ENCODE measurements around the gene IGSF8.

Gene IGSF8

GRCh38 chr1:160101037-160101716 lies 2.8 kb upstream of the IGSF8 start:
- Histone ChIP-seq H3K9me3 (ENCODE audit: control insufficient read depth, low read depth, low read length) (no peaks in the 10 kb centered on the region), H3K27ac (ENCODE audit: low read length) (no peak overlapping the region), H3K9ac (ENCODE audit: low read length) (no peak overlapping the region), H3K4me3 (ENCODE audit: low read length) (no peak overlapping the region), H3K36me3 (ENCODE audit: control insufficient read depth, low read depth, low read length) (no peaks in the 10 kb centered on the region), H3K4me1 (ENCODE audit: control insufficient read depth, low read depth, low read length) (peaks cover 35% of the 10 kb centered on the region), H3K27me3 (ENCODE audit: control insufficient read depth, insufficient read depth, low read length) (peaks cover 7% of the 10 kb centered on the region)

GRCh38 chr1:160099716-160100375 lies 1.4 kb upstream of the IGSF8 start:
- Histone ChIP-seq H3K27ac (ENCODE audit: low read length) (no peak overlapping the region), H3K9ac (ENCODE audit: low read length) (no peak overlapping the region), H3K9me3 (ENCODE audit: control insufficient read depth, low read depth, low read length) (no peaks in the 10 kb centered on the region), H3K27me3 (ENCODE audit: control insufficient read depth, insufficient read depth, low read length) (peaks cover 7% of the 10 kb centered on the region), H3K4me1 (ENCODE audit: control insufficient read depth, low read depth, low read length) (peaks cover 47% of the 10 kb centered on the region), H3K4me3 (ENCODE audit: low read length) (no peak overlapping the region), H3K36me3 (ENCODE audit: control insufficient read depth, low read depth, low read length) (no peaks in the 10 kb centered on the region)

GRCh38 chr1:160098852-160099561 lies 588 bp upstream of the IGSF8 start:
- H3K27ac ChIP-seq (ENCODE audit: low read length) = no peak overlapping the region
- H3K36me3 ChIP-seq (ENCODE audit: control insufficient read depth, low read depth, low read length) = no peaks in the 10 kb centered on the region
- H3K9me3 ChIP-seq (ENCODE audit: control insufficient read depth, low read depth, low read length) = no peaks in the 10 kb centered on the region
- peaks cover 7% of the 10 kb centered on the region for H3K27me3 ChIP-seq (ENCODE audit: control insufficient read depth, insufficient read depth, low read length)
- H3K9ac ChIP-seq (ENCODE audit: low read length) = no peak overlapping the region
- H3K4me3 ChIP-seq (ENCODE audit: low read length) = peak overlapping the region; percentile 56
- peaks cover 40% of the 10 kb centered on the region for H3K4me1 ChIP-seq (ENCODE audit: control insufficient read depth, low read depth, low read length)

DNA sequence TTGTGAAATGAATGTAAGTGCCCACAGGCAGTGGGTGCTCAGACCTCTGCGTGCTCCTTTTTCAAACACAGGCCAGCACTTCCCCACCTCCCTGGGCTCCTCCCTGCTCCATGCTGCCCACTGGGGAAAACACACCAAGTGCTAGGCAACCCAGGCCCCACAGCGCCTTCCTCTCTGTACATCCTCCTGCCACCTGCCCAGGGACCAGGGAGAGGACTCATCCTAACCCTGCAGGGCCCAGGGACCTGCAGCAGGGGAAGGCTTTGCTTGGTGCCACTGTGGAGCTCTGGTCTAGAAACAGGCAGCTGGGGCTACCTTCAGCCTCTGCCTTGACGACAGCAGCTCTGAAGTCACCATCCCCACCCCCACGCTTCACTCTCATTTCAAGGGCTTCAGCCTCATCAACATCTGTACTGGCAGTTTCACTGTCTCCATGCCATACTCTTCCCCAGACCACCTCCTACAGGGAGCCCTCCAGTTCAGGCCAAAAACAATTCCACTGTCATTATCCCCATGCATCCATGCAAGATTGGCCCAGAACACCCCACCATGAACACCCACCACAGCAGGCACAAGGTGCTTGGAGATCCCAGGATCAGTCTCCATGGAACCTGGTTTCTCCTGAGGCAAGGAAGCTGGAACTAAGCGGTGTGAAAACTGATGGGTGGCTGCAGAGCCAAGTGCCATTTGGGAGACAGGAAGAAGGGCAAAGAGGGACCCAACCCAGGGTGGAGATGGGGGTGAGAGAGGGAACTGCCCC lies 1.1 kb downstream of the IGSF8 start:
- H3K36me3 ChIP-seq (ENCODE audit: control insufficient read depth, low read depth, low read length) = peaks cover 8% of the 10 kb centered on the region
- H3K4me3 ChIP-seq (ENCODE audit: low read length) = peak overlapping the region; percentile 72
- peak overlapping the region; percentile 32 for H3K9ac ChIP-seq (ENCODE audit: low read length)
- no peak overlapping the region for H3K27ac ChIP-seq (ENCODE audit: low read length)
- H3K9me3 ChIP-seq (ENCODE audit: control insufficient read depth, low read depth, low read length) = no peaks in the 10 kb centered on the region
- H3K4me1 ChIP-seq (ENCODE audit: control insufficient read depth, low read depth, low read length) = peaks cover 37% of the 10 kb centered on the region
- H3K27me3 ChIP-seq (ENCODE audit: control insufficient read depth, insufficient read depth, low read length) = peaks cover 7% of the 10 kb centered on the region

DNA sequence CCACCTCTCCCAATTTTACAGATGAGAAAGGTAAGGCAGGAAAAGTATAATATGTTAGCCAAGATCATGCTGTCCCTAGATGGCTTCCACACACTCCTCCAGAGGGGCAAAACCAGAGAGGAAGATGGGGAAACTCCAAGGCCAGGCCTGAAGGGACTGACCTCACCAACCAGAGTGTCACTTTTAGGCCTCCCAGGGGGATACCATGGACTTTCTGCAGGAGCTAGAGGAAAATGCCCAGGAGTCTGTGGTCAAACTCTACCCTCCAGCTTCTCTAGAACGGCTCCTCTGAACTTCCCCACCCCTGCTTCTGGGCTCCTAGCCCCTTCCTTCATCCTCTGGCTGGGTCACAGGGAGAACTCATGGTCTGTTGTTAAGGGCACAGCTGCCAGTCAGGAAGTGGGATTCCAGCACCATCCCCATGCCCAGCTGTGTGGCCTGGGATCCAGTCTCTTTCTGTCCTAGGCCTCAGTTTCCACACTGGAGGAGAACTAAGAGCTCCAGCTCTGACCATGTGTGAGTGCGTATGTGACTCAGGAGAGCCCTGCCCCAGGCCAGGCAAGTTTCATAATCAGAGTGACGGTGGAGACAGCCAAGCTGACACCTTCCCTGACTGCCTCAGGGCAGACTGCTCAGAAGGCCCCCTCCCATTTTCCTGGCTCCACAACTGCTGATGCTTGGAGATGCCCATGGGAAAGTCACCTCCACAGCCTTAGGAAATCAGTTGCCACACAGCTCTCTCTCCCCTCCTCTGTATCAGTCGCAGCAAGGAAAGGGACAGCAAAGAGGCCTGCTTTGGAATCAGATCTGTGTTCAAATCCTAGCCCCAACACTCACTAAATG lies 1.9 kb downstream of the IGSF8 start:
- H3K4me3 ChIP-seq (ENCODE audit: low read length) = peak overlapping the region; percentile 72

DNA sequence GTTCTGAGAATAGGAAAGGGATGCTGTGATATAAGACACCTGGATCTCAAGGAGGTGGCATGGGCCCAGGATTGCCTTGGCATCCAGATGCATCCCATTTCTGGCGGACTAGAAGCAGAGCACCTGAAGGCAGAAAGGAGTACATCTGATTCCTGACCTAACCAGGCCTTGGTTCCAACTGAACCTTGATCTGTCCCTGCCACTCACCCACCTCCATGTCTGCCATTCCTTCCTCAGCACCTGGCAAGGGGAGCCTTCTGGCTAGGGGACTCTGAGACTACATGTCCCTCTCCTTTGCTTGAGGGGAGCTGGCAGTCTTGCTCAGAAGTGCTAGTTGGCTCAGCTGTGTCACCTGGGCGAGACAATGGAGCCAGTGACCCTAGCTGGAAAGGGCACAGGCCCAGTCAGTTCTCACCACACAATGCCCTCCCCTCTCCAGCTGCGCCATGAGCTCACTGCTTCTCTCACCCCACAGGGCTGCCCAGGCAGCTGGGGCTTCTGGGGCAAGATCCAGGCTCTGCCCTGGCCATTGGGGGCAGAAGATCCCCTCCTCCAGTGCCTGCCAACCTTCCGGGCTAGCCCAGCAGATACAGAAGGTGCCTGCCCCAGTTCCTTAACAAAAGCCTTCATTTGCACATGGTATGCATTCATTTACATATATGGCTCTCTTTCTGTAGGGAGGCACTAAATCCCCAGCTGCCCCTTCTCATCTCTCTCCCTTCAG lies 2.9 kb downstream of the IGSF8 start:
- Histone ChIP-seq H3K4me3 (ENCODE audit: low read length) (peak overlapping the region; percentile 72), H3K4me1 (ENCODE audit: control insufficient read depth, low read depth, low read length) (peaks cover 34% of the 10 kb centered on the region), H3K9ac (ENCODE audit: low read length) (peak overlapping the region; percentile 44), H3K9me3 (ENCODE audit: control insufficient read depth, low read depth, low read length) (no peaks in the 10 kb centered on the region), H3K36me3 (ENCODE audit: control insufficient read depth, low read depth, low read length) (peaks cover 15% of the 10 kb centered on the region), H3K27me3 (ENCODE audit: control insufficient read depth, insufficient read depth, low read length) (peaks cover 7% of the 10 kb centered on the region), H3K27ac (ENCODE audit: low read length) (peak overlapping the region; percentile 59)

More for the DNA sequence above, 1.9 kb downstream of the IGSF8 start:
- H3K27ac ChIP-seq (ENCODE audit: low read length) = peak overlapping the region; percentile 59
- peak overlapping the region; percentile 7 for H3K9ac ChIP-seq (ENCODE audit: low read length)
- peaks cover 37% of the 10 kb centered on the region for H3K4me1 ChIP-seq (ENCODE audit: control insufficient read depth, low read depth, low read length)
- H3K36me3 ChIP-seq (ENCODE audit: control insufficient read depth, low read depth, low read length) = peaks cover 13% of the 10 kb centered on the region
- H3K27me3 ChIP-seq (ENCODE audit: control insufficient read depth, insufficient read depth, low read length) = peaks cover 7% of the 10 kb centered on the region
- H3K9me3 ChIP-seq (ENCODE audit: control insufficient read depth, low read depth, low read length) = no peaks in the 10 kb centered on the region

GRCh38 chr1:160094806-160095205 lies 3.6 kb downstream of the IGSF8 start:
- H3K36me3 ChIP-seq (ENCODE audit: control insufficient read depth, low read depth, low read length) = peaks cover 18% of the 10 kb centered on the region

GRCh38 chr1:160094291-160094625 lies 4.2 kb downstream of the IGSF8 start:
- no peaks in the 10 kb centered on the region for H3K9me3 ChIP-seq (ENCODE audit: control insufficient read depth, low read depth, low read length)
- peaks cover under 1% of the 10 kb centered on the region for H3K27me3 ChIP-seq (ENCODE audit: control insufficient read depth, insufficient read depth, low read length)
- peaks cover 31% of the 10 kb centered on the region for H3K4me1 ChIP-seq (ENCODE audit: control insufficient read depth, low read depth, low read length)
- H3K4me3 ChIP-seq (ENCODE audit: low read length) = no peak overlapping the region
- peaks cover 18% of the 10 kb centered on the region for H3K36me3 ChIP-seq (ENCODE audit: control insufficient read depth, low read depth, low read length)
- H3K27ac ChIP-seq (ENCODE audit: low read length) = no peak overlapping the region
- no peak overlapping the region for H3K9ac ChIP-seq (ENCODE audit: low read length)

More at GRCh38 chr1:160094806-160095205, 3.6 kb downstream of the IGSF8 start:
- Histone ChIP-seq H3K9ac (ENCODE audit: low read length) (no peak overlapping the region), H3K9me3 (ENCODE audit: control insufficient read depth, low read depth, low read length) (no peaks in the 10 kb centered on the region), H3K4me1 (ENCODE audit: control insufficient read depth, low read depth, low read length) (peaks cover 34% of the 10 kb centered on the region), H3K27ac (ENCODE audit: low read length) (no peak overlapping the region), H3K4me3 (ENCODE audit: low read length) (no peak overlapping the region), H3K27me3 (ENCODE audit: control insufficient read depth, insufficient read depth, low read length) (peaks cover 6% of the 10 kb centered on the region)

GRCh38 chr1:160093624-160094290 lies 4.7 kb downstream of the IGSF8 start:
- H3K4me3 ChIP-seq (ENCODE audit: low read length) = no peak overlapping the region
- H3K4me1 ChIP-seq (ENCODE audit: control insufficient read depth, low read depth, low read length) = peaks cover 28% of the 10 kb centered on the region
- H3K36me3 ChIP-seq (ENCODE audit: control insufficient read depth, low read depth, low read length) = peaks cover 18% of the 10 kb centered on the region
- H3K27me3 ChIP-seq (ENCODE audit: control insufficient read depth, insufficient read depth, low read length) = no peaks in the 10 kb centered on the region
- no peaks in the 10 kb centered on the region for H3K9me3 ChIP-seq (ENCODE audit: control insufficient read depth, low read depth, low read length)
- no peak overlapping the region for H3K9ac ChIP-seq (ENCODE audit: low read length)
- no peak overlapping the region for H3K27ac ChIP-seq (ENCODE audit: low read length)

GRCh38 chr1:160093069-160093395 lies 5.4 kb downstream of the IGSF8 start:
- no peaks in the 10 kb centered on the region for H3K9me3 ChIP-seq (ENCODE audit: control insufficient read depth, low read depth, low read length)
- H3K27me3 ChIP-seq (ENCODE audit: control insufficient read depth, insufficient read depth, low read length) = no peaks in the 10 kb centered on the region
- peaks cover 28% of the 10 kb centered on the region for H3K4me1 ChIP-seq (ENCODE audit: control insufficient read depth, low read depth, low read length)
- H3K9ac ChIP-seq (ENCODE audit: low read length) = no peak overlapping the region
- H3K4me3 ChIP-seq (ENCODE audit: low read length) = no peak overlapping the region
- no peak overlapping the region for H3K27ac ChIP-seq (ENCODE audit: low read length)
- peaks cover 18% of the 10 kb centered on the region for H3K36me3 ChIP-seq (ENCODE audit: control insufficient read depth, low read depth, low read length)
